ENCODE results near the gene FHL2. TPM values are rescaled to one million over a fixed set of nuclear protein-coding genes. Genes with fewer than 3 reads are reported as not detected.

The FHL2 gene
- total and polyA plus RNA-seq, 8 donors: 1.4 to 9.1 (median 3.9) TPM

DNA sequence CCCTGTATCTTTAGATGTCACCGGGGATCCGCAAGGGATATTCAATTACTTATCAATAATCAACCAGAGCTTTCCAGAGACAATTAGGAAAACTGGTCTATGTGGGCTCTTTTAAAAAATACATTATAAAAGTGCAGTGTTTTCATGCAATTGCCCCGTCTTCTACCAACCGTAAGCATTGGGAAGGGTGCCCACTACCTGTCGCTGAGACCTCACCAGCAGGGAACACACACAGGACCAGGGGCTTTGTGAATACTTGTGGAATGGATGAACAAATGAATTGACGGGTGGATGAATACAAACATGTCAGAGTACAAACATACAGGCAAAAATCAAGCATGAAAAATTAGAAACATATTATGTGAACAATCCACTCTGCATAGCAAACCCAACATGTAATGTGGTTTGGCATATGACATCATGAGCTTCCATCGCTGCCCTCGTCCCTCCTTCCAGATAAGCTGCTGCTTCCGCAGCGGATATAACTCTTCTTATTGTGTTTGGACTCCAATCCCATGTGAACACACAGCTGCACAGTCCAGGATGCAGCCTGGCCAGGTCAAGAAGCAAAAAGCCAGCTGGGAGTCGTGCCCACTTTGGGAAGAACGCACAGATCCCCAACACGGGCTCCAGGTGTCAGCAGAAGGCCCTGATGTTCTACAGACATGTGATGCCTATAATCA is 5.3 kb downstream of the FHL2 start:
- Histone ChIP-seq H3K36me3 (no peaks in the 10 kb centered on the region), H3K4me1 (peaks cover 0 to 3% (median 0%) of the 10 kb centered on the region in 3 donors), H3K27ac (no peak overlapping the region), H3K27me3 (peaks cover 0 to 4% (median 0%) of the 10 kb centered on the region in 4 donors), H3K4me3 (no peak overlapping the region), H3K9me3 (no peaks in the 10 kb centered on the region)
- FAIRE-seq (no peak), ATAC-seq (no peak), DNase-seq (no peak)
- intact Hi-C loops (cut with DNase I): no loop called here
- TF ChIP-seq, protein P1, sequence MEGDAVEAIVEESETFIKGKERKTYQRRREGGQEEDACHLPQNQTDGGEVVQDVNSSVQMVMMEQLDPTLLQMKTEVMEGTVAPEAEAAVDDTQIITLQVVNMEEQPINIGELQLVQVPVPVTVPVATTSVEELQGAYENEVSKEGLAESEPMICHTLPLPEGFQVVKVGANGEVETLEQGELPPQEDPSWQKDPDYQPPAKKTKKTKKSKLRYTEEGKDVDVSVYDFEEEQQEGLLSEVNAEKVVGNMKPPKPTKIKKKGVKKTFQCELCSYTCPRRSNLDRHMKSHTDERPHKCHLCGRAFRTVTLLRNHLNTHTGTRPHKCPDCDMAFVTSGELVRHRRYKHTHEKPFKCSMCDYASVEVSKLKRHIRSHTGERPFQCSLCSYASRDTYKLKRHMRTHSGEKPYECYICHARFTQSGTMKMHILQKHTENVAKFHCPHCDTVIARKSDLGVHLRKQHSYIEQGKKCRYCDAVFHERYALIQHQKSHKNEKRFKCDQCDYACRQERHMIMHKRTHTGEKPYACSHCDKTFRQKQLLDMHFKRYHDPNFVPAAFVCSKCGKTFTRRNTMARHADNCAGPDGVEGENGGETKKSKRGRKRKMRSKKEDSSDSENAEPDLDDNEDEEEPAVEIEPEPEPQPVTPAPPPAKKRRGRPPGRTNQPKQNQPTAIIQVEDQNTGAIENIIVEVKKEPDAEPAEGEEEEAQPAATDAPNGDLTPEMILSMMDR (IDR thresholded peaks at IDR 0.05): no peak
- WGBS, 2 donors: 58 to 67% methylated on average over 13 of the region's 13 CpGs

- no peak for FAIRE-seq
- no peak for ATAC-seq
- WGBS, 2 donors: 63 to 76% methylated on average over 9 of the region's 9 CpGs
These were observed 6.8 kb downstream of the FHL2 start for GRCh38 chr2:105391763-105392662.

DNA sequence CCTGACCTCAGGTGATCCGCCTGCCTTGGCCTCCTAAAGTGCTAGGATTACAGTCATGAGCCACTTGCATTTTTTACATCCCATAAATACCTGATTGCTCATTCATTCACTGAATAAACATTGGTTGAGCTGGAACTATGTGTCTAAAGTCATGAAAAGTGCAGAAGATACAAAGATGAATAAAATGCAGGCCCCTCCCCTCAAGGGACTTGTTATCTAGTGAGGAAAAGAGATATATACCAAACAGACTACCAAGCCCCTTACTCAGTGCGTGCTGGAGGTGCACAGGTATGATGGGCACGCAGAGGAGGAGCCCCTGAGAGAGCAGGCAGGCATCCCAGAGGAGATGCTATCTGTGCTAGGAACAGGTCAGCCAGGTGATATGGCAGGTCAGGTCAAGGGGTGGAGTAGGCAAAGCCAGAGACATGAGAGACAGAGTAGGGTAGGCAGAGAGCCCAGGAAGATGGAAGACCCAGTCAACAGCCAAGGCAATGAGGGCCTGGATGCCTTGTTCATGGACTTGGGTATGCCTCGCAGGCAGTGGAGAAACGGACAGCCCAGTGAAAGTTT is 7.7 kb downstream of the FHL2 start:
- ATAC-seq (no peak), FAIRE-seq (no peak), DNase-seq (no peak)
- no peaks in the 10 kb centered on the region for H3K9me3 ChIP-seq
- TF ChIP-seq, protein P1 (IDR thresholded peaks at IDR 0.05): no peak
- H3K27me3 ChIP-seq: no peaks in the 10 kb centered on the region
- intact Hi-C loops (cut with DNase I): no loop called here
- no peaks in the 10 kb centered on the region for H3K4me1 ChIP-seq
- no peak overlapping the region for H3K27ac ChIP-seq
- no peaks in the 10 kb centered on the region for H3K36me3 ChIP-seq
- 82 to 85% methylated on average over 5 of the region's 5 CpGs for WGBS, 2 donors
- H3K4me3 ChIP-seq: no peak overlapping the region

More at GRCh38 chr2:105391763-105392662, 6.8 kb downstream of the FHL2 start:
- no peak overlapping the region for H3K27ac ChIP-seq
- no peaks in the 10 kb centered on the region for H3K4me1 ChIP-seq
- H3K9me3 ChIP-seq: no peaks in the 10 kb centered on the region
- H3K4me3 ChIP-seq: no peak overlapping the region
- DNase-seq: no peak
- TF ChIP-seq, protein P1 (IDR thresholded peaks at IDR 0.05): no peak
- intact Hi-C loops (cut with DNase I): no loop called here
- no peaks in the 10 kb centered on the region for H3K36me3 ChIP-seq
- no peaks in the 10 kb centered on the region for H3K27me3 ChIP-seq

GRCh38 chr2:105390454-105390853 is 8.4 kb downstream of the FHL2 start:
- ATAC-seq (no peak), FAIRE-seq (no peak), DNase-seq (no peak)
- Histone ChIP-seq H3K27ac (no peak overlapping the region), H3K4me1 (no peaks in the 10 kb centered on the region), H3K36me3 (no peaks in the 10 kb centered on the region), H3K9me3 (no peaks in the 10 kb centered on the region), H3K27me3 (no peaks in the 10 kb centered on the region), H3K4me3 (no peak overlapping the region)
- intact Hi-C loops (cut with DNase I): no loop called here
- TF ChIP-seq, protein P1 (IDR thresholded peaks at IDR 0.05): no peak
